Keratinocyte (primary cell): ENCODE data around the gene TMBIM6.
A peak's percentile ranks its signal among the peaks of the same experiment; 100 is the strongest.

Experiments
- CTCF ChIP-seq, 3 experiments: IDR thresholded peaks in 1 of 3; conservative IDR thresholded peaks in 1 of 3; optimal IDR thresholded peaks in 1 of 3; 2 replicates in 2 of 3; 3 replicates in 1 of 3; pipeline versions ENCODE3 to v1.5.1; 2011; ENCODE audit warnings: low read length in 3 of 3, mild to moderate bottlenecking in 3 of 3, moderate library complexity in 2 of 3, control low read depth in 1 of 3, inconsistent platforms in 1 of 3; ENCODE audit not compliant: insufficient read depth in 2 of 3; ENCODE audit errors: extremely low read depth in 1 of 3
- EZH2 ChIP-seq: IDR thresholded peaks from one replicate; pipeline ENCODE4 v1.6.1; 2012; ENCODE audit warnings: inconsistent platforms, mild to moderate bottlenecking, low read length, moderate library complexity

- peak in 1 of 3 experiments; percentile 11 for TF ChIP-seq CTCF (optimal IDR thresholded peaks at IDR 0.05 in 1 of 3, IDR thresholded peaks at IDR 0.05 in 1 of 3, conservative IDR thresholded peaks at IDR 0.05 in 1 of 3; ENCODE audit: extremely low read depth in 1 of 3, insufficient read depth in 2 of 3, low read length in 3 of 3)
- no peak for TF ChIP-seq EZH2
These were observed 21.1 kb upstream of the TMBIM6 start for GRCh38 chr12:49720214-49720613.
